UCSD-AML1 (cell line): ENCODE results near the gene RCAN1.

Source experiments
- DNase-seq: peaks from one replicate; lab custom pipeline; 2025; ENCODE audit not compliant: unreplicated experiment; lab: John Stamatoyannopoulos, UW

RCAN1 gene

GRCh38 chr21:34544032-34544496 lies 70.8 kb downstream of the RCAN1 start:
- peak; percentile 67 for DNase-seq

- no peak for DNase-seq
Observed at GRCh38 chr21:34543017-34543416, 71.9 kb downstream of the RCAN1 start.

GRCh38 chr21:34540206-34540605 lies 74.7 kb downstream of the RCAN1 start:
- DNase-seq = no peak

GRCh38 chr21:34537838-34538237 lies 77.1 kb downstream of the RCAN1 start:
- no peak for DNase-seq

DNA sequence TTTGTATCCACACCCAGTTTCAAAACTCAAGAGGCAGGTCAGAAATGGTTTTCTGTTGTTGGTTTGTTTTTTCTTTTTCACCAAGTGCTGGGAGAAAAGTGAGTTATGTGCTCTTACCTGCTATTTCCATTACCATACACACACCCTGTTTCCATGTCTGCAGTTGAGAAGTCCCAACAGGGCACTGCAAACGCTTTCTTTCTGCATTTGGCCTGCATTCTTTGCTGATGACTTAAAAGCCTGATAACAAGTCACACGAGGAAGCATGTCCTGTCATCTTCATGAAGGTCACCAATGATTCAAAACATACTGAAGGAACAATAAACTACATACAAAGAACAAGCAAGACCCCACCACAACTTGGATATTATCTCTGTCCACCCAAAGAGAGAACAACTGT lies 78.1 kb downstream of the RCAN1 start:
- no peak for DNase-seq

GRCh38 chr21:34536311-34536710 lies 78.6 kb downstream of the RCAN1 start:
- no peak for DNase-seq

GRCh38 chr21:34535886-34536285 lies 79.0 kb downstream of the RCAN1 start:
- no peak for DNase-seq

DNA sequence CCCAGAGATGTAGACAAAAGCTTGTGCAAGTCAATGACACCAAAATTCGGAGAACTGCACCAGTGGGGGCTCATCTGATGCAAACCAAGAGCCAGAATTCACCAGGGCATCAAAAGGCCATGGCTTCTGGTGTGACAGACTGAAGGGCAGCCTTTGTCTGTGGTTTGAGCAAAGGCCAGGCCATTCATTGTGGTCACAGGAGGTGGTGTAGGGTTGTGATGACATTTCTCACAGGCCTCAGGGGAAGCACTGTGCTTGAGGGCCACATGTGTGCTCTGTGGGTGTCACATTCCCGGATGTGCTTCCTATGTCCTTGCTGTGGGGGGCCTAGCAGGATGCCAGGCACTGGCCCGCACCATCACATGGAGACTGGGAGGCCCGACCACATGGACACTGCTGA lies 80.4 kb downstream of the RCAN1 start:
- peak; percentile 76 for DNase-seq

DNA sequence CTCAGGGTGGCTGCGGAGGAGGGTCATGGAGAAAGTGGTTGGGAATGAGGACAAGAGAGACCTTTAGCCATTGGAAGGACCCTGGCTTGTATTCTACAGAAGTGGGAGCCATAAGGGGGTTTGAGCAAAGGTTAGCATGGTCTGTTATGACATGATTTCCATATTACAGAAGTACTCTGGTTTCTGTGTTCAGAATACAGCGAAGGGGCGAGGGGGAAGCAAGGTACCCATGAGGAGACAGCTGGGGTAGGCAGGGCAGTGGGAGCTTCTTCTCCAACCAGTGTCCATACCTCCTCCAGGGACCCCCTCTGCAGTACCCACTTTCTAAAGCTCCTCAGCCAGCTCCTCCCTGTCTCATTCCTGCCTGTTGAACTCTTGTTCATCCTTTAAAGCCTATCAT lies 81.0 kb downstream of the RCAN1 start:
- DNase-seq = no peak

DNA sequence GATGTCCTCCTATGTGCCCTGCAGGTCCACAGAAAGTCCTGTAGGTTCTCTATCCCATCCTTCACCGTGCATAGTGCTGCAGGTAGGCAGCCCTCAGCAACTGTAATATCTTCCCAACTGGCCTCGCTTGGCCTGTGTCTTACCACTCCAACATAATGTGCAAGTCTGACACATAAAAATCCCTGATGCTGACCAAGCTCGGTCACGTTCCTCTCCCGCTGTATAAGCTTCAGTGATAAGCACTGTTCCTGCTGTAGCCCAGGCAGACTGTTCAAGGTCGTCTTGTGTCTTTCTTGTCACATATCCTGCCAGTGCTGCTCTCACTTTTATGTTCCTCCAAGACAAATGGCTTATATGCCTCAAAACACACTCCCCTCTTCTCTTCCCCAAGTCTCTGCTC lies 83.5 kb downstream of the RCAN1 start:
- no peak for DNase-seq

DNA sequence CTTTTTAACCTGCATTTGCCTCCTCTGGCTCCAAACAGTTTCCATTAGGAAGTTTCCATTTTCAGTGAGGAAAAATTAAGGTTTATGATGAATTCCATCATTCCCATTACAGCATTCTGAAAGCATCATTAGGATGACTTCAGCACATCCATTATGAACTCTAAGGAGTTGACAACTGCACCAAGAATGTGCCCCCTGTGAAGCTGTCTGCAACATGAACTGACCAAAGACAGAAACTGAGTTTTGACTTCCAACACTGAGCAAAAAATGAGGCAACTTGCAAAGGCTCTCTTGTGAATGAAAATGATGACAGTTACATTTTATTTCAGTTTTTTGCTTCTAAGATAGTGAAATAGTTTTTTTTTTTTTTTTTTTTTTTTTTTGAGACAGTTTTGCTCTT lies 84.7 kb downstream of the RCAN1 start:
- DNase-seq = no peak

DNA sequence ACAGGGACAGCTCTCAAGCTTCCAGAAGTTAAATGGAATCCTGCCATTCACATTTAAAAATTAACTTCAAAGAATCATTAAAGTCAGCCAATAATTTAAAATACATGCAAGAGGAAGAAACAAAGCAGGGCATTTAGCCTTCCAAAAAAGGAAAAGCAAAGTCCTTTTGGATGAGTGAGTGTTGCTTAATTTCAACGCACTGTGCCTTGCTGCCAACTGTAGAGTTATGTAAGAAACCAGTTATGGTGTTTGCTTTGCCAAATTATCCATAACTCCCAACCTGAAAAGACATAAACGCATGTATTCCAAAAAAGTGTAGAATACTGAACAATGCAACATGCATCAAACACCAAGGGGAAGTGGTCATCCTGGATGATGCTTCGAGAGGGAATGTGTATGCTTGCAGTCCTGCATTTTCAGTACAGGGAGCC lies 86.8 kb downstream of the RCAN1 start:
- no peak for DNase-seq

DNA sequence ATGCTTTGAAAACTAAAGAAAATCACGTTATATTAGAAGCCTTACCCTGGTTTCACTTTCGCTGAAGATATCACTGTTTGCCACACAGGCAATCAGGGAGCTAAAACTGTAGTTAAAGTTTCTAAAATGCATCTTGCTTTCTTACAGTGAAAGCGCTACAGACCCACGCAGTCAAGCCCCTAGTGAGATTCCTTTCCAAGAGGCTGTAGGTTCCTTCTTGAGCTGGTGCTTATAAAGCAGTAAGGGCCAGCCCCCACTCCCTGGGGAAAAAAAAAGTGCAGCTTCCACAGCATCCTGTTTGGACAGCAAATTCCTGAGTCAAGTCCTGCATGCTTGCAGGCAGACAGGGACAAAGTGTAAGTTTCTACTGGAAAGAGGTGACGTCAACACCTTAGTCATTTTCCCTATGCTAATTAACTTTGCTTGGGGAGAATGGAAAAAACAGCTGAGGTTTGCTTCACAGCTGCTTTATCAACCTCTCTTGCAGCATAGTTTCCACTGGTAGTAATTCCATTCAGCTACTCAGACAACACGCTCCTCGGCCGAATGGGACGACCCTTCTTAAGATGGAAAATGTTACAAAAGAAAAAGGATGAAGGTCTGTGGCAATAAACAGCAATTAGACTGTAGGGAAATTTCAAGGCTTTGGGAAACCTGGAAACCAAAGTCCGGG lies 88.2 kb downstream of the RCAN1 start:
- DNase-seq = peak; percentile 73

- no peak for DNase-seq
Observed at GRCh38 chr21:34526241-34526617, 88.7 kb downstream of the RCAN1 start.

- peak; percentile 58 for DNase-seq
Observed at GRCh38 chr21:34524646-34525601, 90.0 kb downstream of the RCAN1 start.

- DNase-seq = no peak
Observed at GRCh38 chr21:34523019-34523555, 91.8 kb downstream of the RCAN1 start.

DNA sequence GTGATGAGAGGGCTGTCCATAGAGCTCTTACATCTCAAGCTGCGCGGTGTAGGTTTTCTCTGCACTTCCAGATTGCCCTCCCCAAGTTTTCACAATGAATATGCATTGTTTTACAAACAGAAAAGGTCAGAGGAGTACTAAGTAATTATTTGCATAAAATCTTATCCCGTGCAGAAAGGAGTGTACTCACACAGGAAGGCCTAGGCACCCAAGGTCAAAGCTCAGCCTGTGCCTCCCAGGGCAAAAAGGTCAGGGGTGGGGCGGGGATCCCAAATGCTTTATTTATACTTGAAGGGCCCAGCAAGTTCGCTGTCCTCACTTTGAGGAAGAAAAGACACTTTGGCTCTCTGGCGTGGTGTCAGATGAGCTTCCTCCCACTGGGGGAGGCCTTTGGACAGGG lies 92.6 kb downstream of the RCAN1 start:
- no peak for DNase-seq

GRCh38 chr21:34521561-34521960 lies 93.4 kb downstream of the RCAN1 start:
- no peak for DNase-seq

GRCh38 chr21:34520764-34521508 lies 94.0 kb downstream of the RCAN1 start:
- DNase-seq = peak; percentile 68

DNA sequence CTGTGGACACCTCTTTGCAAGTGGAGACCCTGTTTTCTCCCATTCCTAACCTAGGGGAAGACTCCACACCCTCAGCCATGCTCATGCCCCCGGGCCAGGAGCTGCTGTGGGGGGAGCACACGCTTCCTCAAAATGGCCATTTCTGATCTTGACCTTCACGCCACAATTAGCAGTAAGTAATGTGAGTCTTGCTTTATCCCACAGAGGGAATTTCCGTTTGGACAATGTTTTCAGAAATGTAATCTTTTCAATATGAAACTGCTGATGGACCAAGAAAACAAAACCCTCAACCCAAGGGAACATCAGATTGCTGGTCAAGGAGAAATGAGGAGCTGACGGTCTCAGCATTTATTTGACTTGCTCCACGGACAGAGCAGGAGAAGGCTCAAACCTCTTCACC lies 94.6 kb downstream of the RCAN1 start:
- DNase-seq = no peak

- DNase-seq = no peak
Observed at GRCh38 chr21:34519694-34520093, 95.2 kb downstream of the RCAN1 start.
